GM10248 (cell line): ENCODE results near the gene SLC35B3.

Experiments used
- CTCF ChIA-PET: fragments of 300-600 bp; sonication (Branson Sonifier 250); formaldehyde crosslinking; extraction: SDS; loops from one replicate; lab custom pipeline; 2021; ENCODE audit warnings: antibody characterized with exemption; lab: Yijun Ruan, JAX
- POLR2A ChIA-PET: fragments of 350-650 bp; sonication (Branson Sonifier 250); formaldehyde crosslinking; extraction: SDS; loops from one replicate; lab custom pipeline; 2020; ENCODE audit warnings: antibody characterized with exemption; lab: Yijun Ruan, JAX
- DNase-seq: peaks from one replicate; pipeline ENCODE4 v3.0.0; 2012; ENCODE audit errors: extremely low spot score
- TF ChIP-seq, protein P1 (sequence below): IDR thresholded peaks from 2 replicates; pipeline ENCODE4 v1.5.1; 2012; ENCODE audit warnings: mild to moderate bottlenecking, low read depth; ENCODE audit errors: extremely low read depth, missing control alignments, control extremely low read depth

SLC35B3 gene

DNA sequence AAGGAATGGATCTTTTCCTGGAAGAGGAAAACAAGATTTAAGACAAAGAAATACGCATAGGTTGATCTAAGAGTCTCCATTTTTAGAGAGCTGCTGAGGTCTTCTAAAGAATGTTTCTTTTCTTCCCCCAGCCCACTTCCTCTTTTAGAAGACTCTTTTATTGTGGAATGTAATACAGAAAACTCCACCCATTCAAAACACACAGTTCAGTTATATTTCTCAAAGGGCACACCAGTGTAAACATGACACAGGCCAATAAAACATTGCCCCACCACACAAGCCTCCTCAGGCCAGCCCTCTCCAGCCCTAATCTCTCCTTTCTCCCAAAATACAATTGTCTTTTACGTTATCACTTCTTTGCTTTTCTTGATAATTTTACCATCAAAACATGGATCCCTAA, 42.8 kb downstream of the SLC35B3 start:
- ChIA-PET POLR2A (no interaction called here), CTCF (no interaction called here)
- TF ChIP-seq, protein P1, sequence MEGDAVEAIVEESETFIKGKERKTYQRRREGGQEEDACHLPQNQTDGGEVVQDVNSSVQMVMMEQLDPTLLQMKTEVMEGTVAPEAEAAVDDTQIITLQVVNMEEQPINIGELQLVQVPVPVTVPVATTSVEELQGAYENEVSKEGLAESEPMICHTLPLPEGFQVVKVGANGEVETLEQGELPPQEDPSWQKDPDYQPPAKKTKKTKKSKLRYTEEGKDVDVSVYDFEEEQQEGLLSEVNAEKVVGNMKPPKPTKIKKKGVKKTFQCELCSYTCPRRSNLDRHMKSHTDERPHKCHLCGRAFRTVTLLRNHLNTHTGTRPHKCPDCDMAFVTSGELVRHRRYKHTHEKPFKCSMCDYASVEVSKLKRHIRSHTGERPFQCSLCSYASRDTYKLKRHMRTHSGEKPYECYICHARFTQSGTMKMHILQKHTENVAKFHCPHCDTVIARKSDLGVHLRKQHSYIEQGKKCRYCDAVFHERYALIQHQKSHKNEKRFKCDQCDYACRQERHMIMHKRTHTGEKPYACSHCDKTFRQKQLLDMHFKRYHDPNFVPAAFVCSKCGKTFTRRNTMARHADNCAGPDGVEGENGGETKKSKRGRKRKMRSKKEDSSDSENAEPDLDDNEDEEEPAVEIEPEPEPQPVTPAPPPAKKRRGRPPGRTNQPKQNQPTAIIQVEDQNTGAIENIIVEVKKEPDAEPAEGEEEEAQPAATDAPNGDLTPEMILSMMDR, result no peak
- no peak for DNase-seq

GRCh38 chr6:8391934-8392333, 43.4 kb downstream of the SLC35B3 start:
- no peak for DNase-seq
- ChIA-PET POLR2A (no interaction called here), CTCF (no interaction called here)
- TF ChIP-seq, protein P1, result no peak

DNA sequence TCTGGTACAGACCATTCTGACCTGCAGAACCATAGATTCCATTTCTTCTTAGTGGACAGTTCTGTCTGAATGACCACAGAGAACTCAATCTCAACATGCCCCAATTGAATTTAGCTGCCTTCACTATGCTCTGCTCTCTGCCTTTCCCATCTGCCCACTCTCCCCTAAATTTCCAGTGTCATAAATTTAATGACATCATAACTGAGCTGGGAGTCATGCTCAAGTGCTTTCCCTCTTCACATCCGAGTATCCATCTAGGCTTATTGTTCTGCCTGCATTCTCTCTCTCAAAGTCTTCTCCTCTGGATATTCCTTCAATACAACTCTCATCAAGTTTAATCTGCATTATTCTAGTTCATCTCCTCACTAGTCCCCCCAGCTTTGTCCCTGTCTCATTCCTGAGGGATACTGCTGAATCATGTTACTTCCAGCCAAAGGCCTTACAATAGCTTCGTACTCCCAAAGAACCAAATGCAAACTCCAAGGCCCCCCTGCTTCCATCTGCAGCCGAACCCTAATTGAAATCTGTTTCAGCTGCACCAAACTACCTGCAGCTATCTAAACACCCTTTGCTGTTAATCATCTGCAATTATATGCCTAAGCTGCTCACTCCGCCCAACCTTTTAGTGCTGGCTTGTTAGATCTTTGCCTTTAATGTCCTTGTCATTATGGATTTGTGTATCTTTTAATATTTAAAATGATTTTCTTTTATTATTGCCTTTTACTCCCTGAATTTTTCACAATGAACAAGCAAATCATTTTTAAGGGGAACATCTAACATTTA, 46.1 kb downstream of the SLC35B3 start:
- CTCF ChIA-PET, result no interaction called here
- DNase-seq, result no peak
- POLR2A ChIA-PET, result no interaction called here
- TF ChIP-seq, protein P1, result no peak

DNA sequence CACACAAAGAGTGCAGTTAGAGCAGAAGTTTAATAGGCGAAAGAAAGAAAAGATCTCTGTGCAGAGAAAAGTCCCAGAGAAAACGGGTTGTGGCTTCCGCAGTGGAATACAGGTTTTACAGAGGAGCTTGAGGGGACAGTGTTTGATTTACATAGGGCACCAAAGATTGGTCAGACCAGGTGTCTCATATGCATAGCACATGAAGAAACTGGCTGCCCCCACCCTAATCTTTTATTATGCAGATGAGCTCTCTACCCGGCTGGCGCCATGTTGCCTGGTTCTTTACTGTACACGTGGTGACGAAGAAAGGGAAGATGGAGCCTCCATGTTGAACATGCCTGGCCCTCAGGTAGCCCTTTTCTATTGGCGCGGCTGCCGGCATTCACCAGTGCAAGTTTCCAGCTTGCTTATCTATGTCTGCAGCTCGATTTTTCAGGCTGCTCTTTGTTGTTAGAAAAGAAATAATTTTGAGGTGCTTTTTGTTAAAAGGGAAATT, 47.4 kb downstream of the SLC35B3 start:
- no peak for DNase-seq
- ChIA-PET POLR2A (no interaction called here), CTCF (no interaction called here)
- TF ChIP-seq, protein P1, result no peak

- ChIA-PET POLR2A (no interaction called here), CTCF (no interaction called here)
- DNase-seq, result no peak
- TF ChIP-seq, protein P1, result no peak
Measured at GRCh38 chr6:8383584-8383983, 51.8 kb downstream of the SLC35B3 start.

DNA sequence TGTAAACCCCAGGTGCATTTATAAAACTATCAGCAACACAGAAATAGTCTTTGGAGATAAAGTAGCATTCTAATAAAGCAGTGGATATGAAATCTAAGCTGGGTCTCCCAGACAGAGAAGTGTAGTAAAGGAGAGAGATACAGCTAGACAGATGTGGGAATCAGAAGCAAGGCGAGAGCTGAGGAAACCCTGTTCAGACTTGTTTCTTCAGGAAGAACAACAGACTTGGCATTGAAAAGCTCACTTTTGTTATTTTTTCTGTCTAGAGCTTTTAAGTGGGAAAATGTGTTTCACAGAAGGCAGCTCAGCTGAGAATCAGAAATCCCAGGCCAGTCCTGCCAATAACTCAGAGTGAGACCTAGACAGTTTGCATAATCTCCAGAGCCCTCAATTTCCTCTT, 52.9 kb downstream of the SLC35B3 start:
- POLR2A ChIA-PET, result no interaction called here
- DNase-seq, result no peak
- CTCF ChIA-PET, result no interaction called here
- TF ChIP-seq, protein P1, result no peak
